HepG2 (cell line): ENCODE results near the gene ETS2.

ENCODE experiments used
- CREB1 ChIP-seq, 2 experiments: fragments of 450-650 bp in 1 of 2; IDR thresholded peaks; 2 replicates each; pipeline ENCODE4 v1.6.1; 2016 to 2017; ENCODE audit warnings: control low read depth in 1 of 2, mild to moderate bottlenecking in 1 of 2, missing compliant biosample characterization in 1 of 2, missing genetic modification characterization in 1 of 2
- CREB3 ChIP-seq: sonication (generic); formaldehyde crosslinking; IDR thresholded peaks from 2 replicates; pipeline ENCODE4 v1.5.0; 2020; ENCODE audit warnings: missing genetic modification reagents
- CTCF ChIP-seq: sonication (generic); formaldehyde crosslinking; IDR thresholded peaks from 2 replicates; pipeline ENCODE4 v1.5.0; 2020; ENCODE audit warnings: mild to moderate bottlenecking, missing genetic modification reagents, moderate library complexity
- PHF20 ChIP-seq: sonication (generic); formaldehyde crosslinking; IDR thresholded peaks from 2 replicates; pipeline ENCODE4 v1.5.0; 2020; ENCODE audit warnings: mild to moderate bottlenecking, missing genetic modification reagents
- STAT6 ChIP-seq: sonication (generic); formaldehyde crosslinking; IDR thresholded peaks from 2 replicates; pipeline ENCODE4 v1.4.0; 2020; ENCODE audit warnings: missing genetic modification reagents, mild to moderate bottlenecking, borderline replicate concordance
- TAF1 ChIP-seq: sonication (generic); formaldehyde crosslinking; IDR thresholded peaks from 2 replicates; pipeline ENCODE4 v1.4.0; 2020; ENCODE audit warnings: missing genetic modification reagents
- ZNF12 ChIP-seq: sonication (generic); formaldehyde crosslinking; IDR thresholded peaks from 2 replicates; pipeline ENCODE4 v1.5.0; 2020; ENCODE audit warnings: missing genetic modification reagents
- ZNF577 ChIP-seq: sonication (generic); formaldehyde crosslinking; IDR thresholded peaks from 2 replicates; pipeline ENCODE4 v1.4.0; 2020; ENCODE audit warnings: mild to moderate bottlenecking, low read depth, missing genetic modification reagents, borderline replicate concordance

GRCh38 chr21:38806942-38807284 is 1.2 kb downstream of the ETS2 start:
- TF ChIP-seq PHF20 (CRISPR knock-in tag) (no peak), ZNF577 (no peak), CREB1 (IDR thresholded peaks at IDR 0.05) (no peak), CREB1 (CRISPR knock-in tag; IDR thresholded peaks at IDR 0.05) (no peak), TAF1 (no peak), ZNF12 (CRISPR knock-in tag) (no peak), STAT6 (CRISPR knock-in tag) (no peak), CREB3 (no peak), CTCF (CRISPR knock-in tag) (no peak)
